ENCODE data around the gene C3orf80.

DNA sequence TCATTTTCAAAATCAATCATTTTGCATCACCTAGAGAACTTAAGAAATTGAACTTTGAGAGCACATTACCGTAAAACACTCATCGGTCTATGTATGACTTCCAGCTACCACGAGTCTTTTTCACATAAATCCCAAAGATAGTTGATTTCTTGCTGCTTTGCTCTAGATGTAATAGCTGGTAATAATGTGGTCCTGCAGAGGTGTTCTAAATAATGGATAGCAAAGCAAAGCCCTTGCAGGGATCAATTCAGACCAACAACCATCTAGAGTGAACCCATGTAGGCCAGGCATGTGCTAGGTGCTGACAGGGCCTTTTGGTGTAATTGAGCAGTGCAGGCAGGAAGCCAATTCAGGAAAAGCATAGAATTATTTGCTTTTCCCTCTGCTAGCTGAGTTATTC, 26.1 kb upstream of the C3orf80 start:
- TF ChIP-seq, protein P1, sequence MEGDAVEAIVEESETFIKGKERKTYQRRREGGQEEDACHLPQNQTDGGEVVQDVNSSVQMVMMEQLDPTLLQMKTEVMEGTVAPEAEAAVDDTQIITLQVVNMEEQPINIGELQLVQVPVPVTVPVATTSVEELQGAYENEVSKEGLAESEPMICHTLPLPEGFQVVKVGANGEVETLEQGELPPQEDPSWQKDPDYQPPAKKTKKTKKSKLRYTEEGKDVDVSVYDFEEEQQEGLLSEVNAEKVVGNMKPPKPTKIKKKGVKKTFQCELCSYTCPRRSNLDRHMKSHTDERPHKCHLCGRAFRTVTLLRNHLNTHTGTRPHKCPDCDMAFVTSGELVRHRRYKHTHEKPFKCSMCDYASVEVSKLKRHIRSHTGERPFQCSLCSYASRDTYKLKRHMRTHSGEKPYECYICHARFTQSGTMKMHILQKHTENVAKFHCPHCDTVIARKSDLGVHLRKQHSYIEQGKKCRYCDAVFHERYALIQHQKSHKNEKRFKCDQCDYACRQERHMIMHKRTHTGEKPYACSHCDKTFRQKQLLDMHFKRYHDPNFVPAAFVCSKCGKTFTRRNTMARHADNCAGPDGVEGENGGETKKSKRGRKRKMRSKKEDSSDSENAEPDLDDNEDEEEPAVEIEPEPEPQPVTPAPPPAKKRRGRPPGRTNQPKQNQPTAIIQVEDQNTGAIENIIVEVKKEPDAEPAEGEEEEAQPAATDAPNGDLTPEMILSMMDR (IDR thresholded peaks at IDR 0.05 in 8 of 11, conservative IDR thresholded peaks at IDR 0.05 in 3 of 11) = no peak
- no peak for TF ChIP-seq POLR2A (IDR thresholded peaks at IDR 0.05)

Data from spleen (tissue), 7 donors.